Suppressor macrophage treated with lipopolysaccharide for 4 hours (primary cell): ENCODE results near the gene S100A16.

Source experiments
- DNase-seq: peaks from one replicate; pipeline ENCODE4 v3.0.0-alpha.2; 2020

Gene S100A16

DNA sequence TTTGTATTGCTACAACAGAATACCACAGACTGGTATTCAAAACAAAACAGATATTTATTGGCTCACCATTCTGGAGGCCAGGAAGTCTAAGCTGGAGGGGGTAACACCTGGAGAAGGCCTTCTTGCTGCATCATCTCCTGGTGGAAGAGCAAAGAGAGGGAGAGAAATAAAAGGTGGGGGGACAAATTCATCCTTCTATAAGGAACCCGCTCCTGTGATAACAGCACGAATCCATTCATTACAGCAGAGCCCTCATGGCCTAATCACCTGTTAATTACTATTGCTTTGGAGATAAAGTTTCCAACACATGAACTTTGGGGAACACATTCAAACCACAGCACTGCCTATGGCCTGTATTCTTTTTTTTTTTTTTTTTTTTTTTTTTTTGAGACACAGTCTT, 52.7 kb downstream of the S100A16 start:
- no peak for DNase-seq

GRCh38 chr1:153557877-153558276, 55.1 kb downstream of the S100A16 start:
- no peak for DNase-seq
